ENCODE results near the gene GALNT5.

GALNT5 gene

GRCh38 chr2:157359628-157360027 lies 102.1 kb downstream of the GALNT5 start:
- Histone ChIP-seq H3K27me3 (ENCODE audit: control insufficient read depth, insufficient read depth, low read length, poor library complexity, severe bottlenecking) (no peaks in the 10 kb centered on the region), H3K36me3 (ENCODE audit: control insufficient read depth, insufficient read depth, low read length) (no peaks in the 10 kb centered on the region), H3K4me1 (ENCODE audit: control insufficient read depth, insufficient read depth, low read length) (no peaks in the 10 kb centered on the region), H3K4me3 (ENCODE audit: insufficient read depth, low read depth, low read length) (no peak overlapping the region), H3K9me3 (ENCODE audit: control insufficient read depth, low read length) (no peaks in the 10 kb centered on the region), H3K27ac (ENCODE audit: insufficient read depth, low read depth, low read length, poor library complexity, severe bottlenecking) (no peak overlapping the region)
- WGBS, 2 experiments, result 86 to 90% methylated on average over 2 of the region's 2 CpGs

GRCh38 chr2:157361526-157361925 lies 104.0 kb downstream of the GALNT5 start:
- no peaks in the 10 kb centered on the region for H3K4me1 ChIP-seq (ENCODE audit: control insufficient read depth, insufficient read depth, low read length)
- H3K4me3 ChIP-seq (ENCODE audit: insufficient read depth, low read depth, low read length), result no peak overlapping the region
- H3K9me3 ChIP-seq (ENCODE audit: control insufficient read depth, low read length), result no peaks in the 10 kb centered on the region
- no peaks in the 10 kb centered on the region for H3K36me3 ChIP-seq (ENCODE audit: control insufficient read depth, insufficient read depth, low read length)
- H3K27me3 ChIP-seq (ENCODE audit: control insufficient read depth, insufficient read depth, low read length, poor library complexity, severe bottlenecking), result no peaks in the 10 kb centered on the region
- no peak overlapping the region for H3K27ac ChIP-seq (ENCODE audit: insufficient read depth, low read depth, low read length, poor library complexity, severe bottlenecking)

- Histone ChIP-seq H3K4me1 (ENCODE audit: control insufficient read depth, insufficient read depth, low read length) (no peaks in the 10 kb centered on the region), H3K4me3 (ENCODE audit: insufficient read depth, low read depth, low read length) (no peak overlapping the region), H3K9me3 (ENCODE audit: control insufficient read depth, low read length) (no peaks in the 10 kb centered on the region), H3K36me3 (ENCODE audit: control insufficient read depth, insufficient read depth, low read length) (no peaks in the 10 kb centered on the region), H3K27me3 (ENCODE audit: control insufficient read depth, insufficient read depth, low read length, poor library complexity, severe bottlenecking) (no peaks in the 10 kb centered on the region), H3K27ac (ENCODE audit: insufficient read depth, low read depth, low read length, poor library complexity, severe bottlenecking) (no peak overlapping the region)
- WGBS, 2 experiments, result 98% methylated on average over 2 of the region's 2 CpGs; no CpG with 5 or more reads in 1 of the 2 experiments
These were observed 105.1 kb downstream of the GALNT5 start for GRCh38 chr2:157362627-157363026.

GRCh38 chr2:157363612-157364101 lies 106.2 kb downstream of the GALNT5 start:
- Histone ChIP-seq H3K27me3 (ENCODE audit: control insufficient read depth, insufficient read depth, low read length, poor library complexity, severe bottlenecking) (no peaks in the 10 kb centered on the region), H3K9me3 (ENCODE audit: control insufficient read depth, low read length) (no peaks in the 10 kb centered on the region), H3K4me1 (ENCODE audit: control insufficient read depth, insufficient read depth, low read length) (no peaks in the 10 kb centered on the region), H3K36me3 (ENCODE audit: control insufficient read depth, insufficient read depth, low read length) (no peaks in the 10 kb centered on the region), H3K27ac (ENCODE audit: insufficient read depth, low read depth, low read length, poor library complexity, severe bottlenecking) (no peak overlapping the region), H3K4me3 (ENCODE audit: insufficient read depth, low read depth, low read length) (no peak overlapping the region)
- WGBS, 2 experiments, result 94 to 100% methylated on average over 2 of the region's 2 CpGs
